ENCODE data around the gene TLL1. TPM values are rescaled to one million over a fixed set of nuclear protein-coding genes. Genes with fewer than 3 reads are reported as not detected.

Gene TLL1
- total and polyA plus RNA-seq, 2 of the 13 experiments (the other 11 are each of a cell fraction or from before 2014, with no cell fraction given) = not detected

DNA sequence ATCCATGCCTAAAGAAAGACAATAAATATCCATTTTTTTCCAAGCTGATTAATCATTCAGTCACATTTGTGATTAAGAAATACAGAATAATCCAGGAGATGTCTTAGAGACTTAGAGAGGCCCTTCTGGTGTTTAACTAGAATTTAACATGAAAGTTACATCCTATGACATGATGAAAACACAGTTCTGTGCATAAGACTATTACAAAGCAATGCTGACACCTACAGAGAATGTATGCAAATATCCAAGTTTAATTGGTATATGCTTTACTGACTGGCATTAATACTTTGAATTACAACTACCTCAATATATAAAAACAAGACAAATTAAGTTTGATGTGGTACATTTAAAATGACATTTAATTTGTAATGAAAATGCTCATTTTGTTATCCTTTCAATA is 17.8 kb upstream of the TLL1 start:
- in situ Hi-C loops (cut with HindIII; ENCODE audit: extremely low pct_ligation_motif_present, low pct_unique_long_range_greater_than_20kb) (no loop called here), intact Hi-C loops (cut with micrococcal nuclease; ENCODE audit: unreplicated experiment) (loop anchor here (10.0 kb wide), 1 partner anchor 200 kb away; no protein-coding TSS in a partner anchor)
- Histone ChIP-seq H3K27me3 (ENCODE audit: control insufficient read depth in 1 of 2, insufficient read depth in 2 of 2, low read length in 2 of 2) (no peaks in the 10 kb centered on the region), H3K79me2 (ENCODE audit: insufficient read depth, low read length) (no peaks in the 10 kb centered on the region), H3K4me3 (replicated peaks in 1 of 3; ENCODE audit: insufficient read depth in 1 of 3, low read depth in 2 of 3, low read length in 3 of 3) (no peak overlapping the region), H3K27ac (ENCODE audit: extremely low read length, insufficient read depth, low read length) (no peak overlapping the region), H3K4me2 (ENCODE audit: low read depth, low read length) (no peak overlapping the region), H2AFZ (ENCODE audit: low read length) (no peak overlapping the region), H3K4me1 (ENCODE audit: insufficient read depth, low read length) (no peaks in the 10 kb centered on the region), H4K20me1 (ENCODE audit: insufficient read depth, low read length) (no peaks in the 10 kb centered on the region), H3K9ac (ENCODE audit: insufficient read depth, low read depth, low read length) (no peak overlapping the region), H3K36me3 (replicated peaks in 1 of 2; ENCODE audit: control insufficient read depth in 1 of 2, insufficient read depth in 2 of 2, low read length in 2 of 2) (no peaks in the 10 kb centered on the region), H3K9me3 (ENCODE audit: low read length) (no peaks in the 10 kb centered on the region)
- ATAC-seq (no peak), FAIRE-seq (no peak), DNase-seq (ENCODE audit: low spot score) (no peak)
- BruUV-seq (replicated peaks) = no TSS peak
- ChIA-PET POLR2A (no interaction called here), CTCF (ENCODE audit: low intra/inter-chr PET ratio, low total read pairs) (no interaction called here)
- TF ChIP-seq POGZ (CRISPR knock-in tag; IDR thresholded peaks at IDR 0.05) = no peak
- no peak for TF ChIP-seq TBL1XR1 (IDR thresholded peaks at IDR 0.05; ENCODE audit: borderline replicate concordance, low read length, partially characterized antibody)
- TF ChIP-seq TARDBP (CRISPR knock-in tag; IDR thresholded peaks at IDR 0.05) = no peak
- TF ChIP-seq ZNF644 (CRISPR knock-in tag; IDR thresholded peaks at IDR 0.05; ENCODE audit: low read depth) = no peak
- TF ChIP-seq ZNF33B (CRISPR knock-in tag; IDR thresholded peaks at IDR 0.05) = no peak
- no peak for TF ChIP-seq ZNF737 (CRISPR knock-in tag; IDR thresholded peaks at IDR 0.05; ENCODE audit: borderline replicate concordance)
- no peak for TF ChIP-seq ZNF878 (CRISPR knock-in tag; IDR thresholded peaks at IDR 0.05)
- TF ChIP-seq ZNF709 (CRISPR knock-in tag; IDR thresholded peaks at IDR 0.05) = no peak
- no peak for TF ChIP-seq ZNF350 (CRISPR knock-in tag; IDR thresholded peaks at IDR 0.05; ENCODE audit: borderline replicate concordance, low read depth)
- TF ChIP-seq SIX1 (CRISPR knock-in tag; IDR thresholded peaks at IDR 0.05; ENCODE audit: borderline replicate concordance) = no peak
- TF ChIP-seq ZNF7 (CRISPR knock-in tag; IDR thresholded peaks at IDR 0.05) = no peak
- TF ChIP-seq ZNF670 (CRISPR knock-in tag; IDR thresholded peaks at IDR 0.05; ENCODE audit: borderline replicate concordance) = no peak
- no peak for TF ChIP-seq ETV5 (CRISPR knock-in tag; IDR thresholded peaks at IDR 0.05; ENCODE audit: borderline replicate concordance)
- no peak for TF ChIP-seq NFYC (CRISPR knock-in tag; IDR thresholded peaks at IDR 0.05)
- TF ChIP-seq, protein P1, sequence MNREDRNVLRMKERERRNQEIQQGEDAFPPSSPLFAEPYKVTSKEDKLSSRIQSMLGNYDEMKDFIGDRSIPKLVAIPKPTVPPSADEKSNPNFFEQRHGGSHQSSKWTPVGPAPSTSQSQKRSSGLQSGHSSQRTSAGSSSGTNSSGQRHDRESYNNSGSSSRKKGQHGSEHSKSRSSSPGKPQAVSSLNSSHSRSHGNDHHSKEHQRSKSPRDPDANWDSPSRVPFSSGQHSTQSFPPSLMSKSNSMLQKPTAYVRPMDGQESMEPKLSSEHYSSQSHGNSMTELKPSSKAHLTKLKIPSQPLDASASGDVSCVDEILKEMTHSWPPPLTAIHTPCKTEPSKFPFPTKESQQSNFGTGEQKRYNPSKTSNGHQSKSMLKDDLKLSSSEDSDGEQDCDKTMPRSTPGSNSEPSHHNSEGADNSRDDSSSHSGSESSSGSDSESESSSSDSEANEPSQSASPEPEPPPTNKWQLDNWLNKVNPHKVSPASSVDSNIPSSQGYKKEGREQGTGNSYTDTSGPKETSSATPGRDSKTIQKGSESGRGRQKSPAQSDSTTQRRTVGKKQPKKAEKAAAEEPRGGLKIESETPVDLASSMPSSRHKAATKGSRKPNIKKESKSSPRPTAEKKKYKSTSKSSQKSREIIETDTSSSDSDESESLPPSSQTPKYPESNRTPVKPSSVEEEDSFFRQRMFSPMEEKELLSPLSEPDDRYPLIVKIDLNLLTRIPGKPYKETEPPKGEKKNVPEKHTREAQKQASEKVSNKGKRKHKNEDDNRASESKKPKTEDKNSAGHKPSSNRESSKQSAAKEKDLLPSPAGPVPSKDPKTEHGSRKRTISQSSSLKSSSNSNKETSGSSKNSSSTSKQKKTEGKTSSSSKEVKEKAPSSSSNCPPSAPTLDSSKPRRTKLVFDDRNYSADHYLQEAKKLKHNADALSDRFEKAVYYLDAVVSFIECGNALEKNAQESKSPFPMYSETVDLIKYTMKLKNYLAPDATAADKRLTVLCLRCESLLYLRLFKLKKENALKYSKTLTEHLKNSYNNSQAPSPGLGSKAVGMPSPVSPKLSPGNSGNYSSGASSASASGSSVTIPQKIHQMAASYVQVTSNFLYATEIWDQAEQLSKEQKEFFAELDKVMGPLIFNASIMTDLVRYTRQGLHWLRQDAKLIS (CRISPR knock-in tag; IDR thresholded peaks at IDR 0.05) = no peak
- no peak for TF ChIP-seq ELF4 (CRISPR knock-in tag; IDR thresholded peaks at IDR 0.05; ENCODE audit: borderline replicate concordance)
- no peak for TF ChIP-seq SMC3 (IDR thresholded peaks at IDR 0.05; ENCODE audit: low read length)
- no peak for TF ChIP-seq CBX5 (CRISPR knock-in tag; IDR thresholded peaks at IDR 0.05; ENCODE audit: borderline replicate concordance)

Measured in HepG2 (cell line).